ENCODE results near the gene C3.

DNA sequence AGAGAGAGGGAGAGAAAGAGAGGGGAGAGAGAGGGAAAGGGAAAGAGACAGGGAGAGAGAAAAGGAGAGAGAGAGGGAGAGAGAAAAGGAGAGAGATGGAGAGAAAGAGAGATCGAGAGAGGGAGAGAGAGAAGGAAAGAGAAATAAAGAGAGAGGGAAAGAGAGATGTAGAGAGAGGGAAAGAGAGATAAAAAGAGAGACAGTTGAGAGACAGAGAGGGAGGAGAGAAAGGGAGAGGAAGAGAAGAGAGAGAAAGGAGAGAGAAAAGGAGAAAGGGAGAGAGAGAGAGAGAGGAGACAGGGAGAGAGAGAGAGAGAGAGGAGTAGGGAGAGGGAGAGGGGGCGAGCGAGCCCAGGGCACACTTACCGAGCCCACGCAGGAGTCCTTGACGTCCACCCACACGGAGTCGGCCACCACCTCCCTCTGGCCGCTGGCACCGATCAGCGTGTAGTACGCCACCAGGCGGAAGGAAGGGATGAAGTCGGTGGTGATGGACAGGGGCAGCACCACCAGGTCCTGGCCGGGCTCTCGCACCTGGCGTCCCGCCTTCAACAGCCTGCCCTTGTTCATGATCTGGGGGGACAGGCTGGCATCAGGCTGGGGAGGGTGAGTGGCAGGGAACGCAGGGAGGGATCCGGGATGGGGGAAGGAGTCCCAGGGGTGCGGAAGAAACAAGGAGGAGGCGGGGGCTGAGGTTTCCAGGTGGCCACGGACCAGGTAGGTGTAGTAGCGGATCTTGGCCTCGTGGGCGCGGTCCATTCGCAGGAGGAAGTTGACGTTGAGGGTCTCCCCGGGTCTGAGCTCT, 10.0 kb downstream of the C3 start:
- no peak for TF ChIP-seq EZH2phosphoT487 (IDR thresholded peaks at IDR 0.05; ENCODE audit: borderline replicate concordance)
- TF ChIP-seq, protein P1, sequence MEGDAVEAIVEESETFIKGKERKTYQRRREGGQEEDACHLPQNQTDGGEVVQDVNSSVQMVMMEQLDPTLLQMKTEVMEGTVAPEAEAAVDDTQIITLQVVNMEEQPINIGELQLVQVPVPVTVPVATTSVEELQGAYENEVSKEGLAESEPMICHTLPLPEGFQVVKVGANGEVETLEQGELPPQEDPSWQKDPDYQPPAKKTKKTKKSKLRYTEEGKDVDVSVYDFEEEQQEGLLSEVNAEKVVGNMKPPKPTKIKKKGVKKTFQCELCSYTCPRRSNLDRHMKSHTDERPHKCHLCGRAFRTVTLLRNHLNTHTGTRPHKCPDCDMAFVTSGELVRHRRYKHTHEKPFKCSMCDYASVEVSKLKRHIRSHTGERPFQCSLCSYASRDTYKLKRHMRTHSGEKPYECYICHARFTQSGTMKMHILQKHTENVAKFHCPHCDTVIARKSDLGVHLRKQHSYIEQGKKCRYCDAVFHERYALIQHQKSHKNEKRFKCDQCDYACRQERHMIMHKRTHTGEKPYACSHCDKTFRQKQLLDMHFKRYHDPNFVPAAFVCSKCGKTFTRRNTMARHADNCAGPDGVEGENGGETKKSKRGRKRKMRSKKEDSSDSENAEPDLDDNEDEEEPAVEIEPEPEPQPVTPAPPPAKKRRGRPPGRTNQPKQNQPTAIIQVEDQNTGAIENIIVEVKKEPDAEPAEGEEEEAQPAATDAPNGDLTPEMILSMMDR (conservative IDR thresholded peaks at IDR 0.05; ENCODE audit: low read length): no peak

All from Loucy (cell line).